Muscle layer of duodenum (tissue), 2 donors: ENCODE results near the gene PIEZO1.

Source experiments
- H3K27ac ChIP-seq: one replicate; pipeline ENCODE4 v1.7.0; 2013; ENCODE audit warnings: mild to moderate bottlenecking, low read length
- H3K27me3 ChIP-seq: one replicate; pipeline ENCODE4 v1.7.0; 2013; ENCODE audit warnings: low read depth, mild to moderate bottlenecking, control low read depth, low read length
- H3K36me3 ChIP-seq, 2 donors: one replicate each; pipeline ENCODE4 v1.7.0; 2013; ENCODE audit warnings: low read length in 2 of 2, control low read depth in 1 of 2, mild to moderate bottlenecking in 1 of 2; ENCODE audit not compliant: insufficient read depth in 2 of 2, control insufficient read depth in 1 of 2
- H3K4me1 ChIP-seq, 2 donors: one replicate each; pipeline ENCODE4 v1.7.0; 2013; ENCODE audit warnings: low read length in 2 of 2, mild to moderate bottlenecking in 2 of 2, control low read depth in 1 of 2, moderate library complexity in 1 of 2; ENCODE audit not compliant: insufficient read depth in 2 of 2, control insufficient read depth in 1 of 2
- H3K4me3 ChIP-seq, 2 donors: one replicate each; pipeline ENCODE4 v1.7.0; 2013; ENCODE audit warnings: low read length in 2 of 2, low read depth in 1 of 2, mild to moderate bottlenecking in 1 of 2
- H3K9me3 ChIP-seq, 2 donors: one replicate each; pipeline ENCODE4 v1.7.0; 2013; ENCODE audit warnings: low read length in 2 of 2, control low read depth in 1 of 2, mild to moderate bottlenecking in 1 of 2; ENCODE audit not compliant: control insufficient read depth in 1 of 2
- donor health status: healthy.

PIEZO1 gene

GRCh38 chr16:88697831-88698615, 87.0 kb downstream of the PIEZO1 start:
- no peaks in the 10 kb centered on the region for H3K27me3 ChIP-seq
- H3K9me3 ChIP-seq: no peaks in the 10 kb centered on the region
- H3K4me3 ChIP-seq: no peak overlapping the region
- peaks cover 0 to 56% of the 10 kb centered on the region in 2 donors for H3K36me3 ChIP-seq
- no peak overlapping the region for H3K27ac ChIP-seq
- peaks cover 0 to 28% of the 10 kb centered on the region in 2 donors for H3K4me1 ChIP-seq

- Histone ChIP-seq H3K27ac (no peak overlapping the region), H3K36me3 (peaks cover 0 to 56% of the 10 kb centered on the region in 2 donors), H3K4me1 (peaks cover under 1 to 23% of the 10 kb centered on the region in 2 donors), H3K9me3 (no peaks in the 10 kb centered on the region), H3K27me3 (no peaks in the 10 kb centered on the region), H3K4me3 (no peak overlapping the region)
Measured at GRCh38 chr16:88697116-88697830, 87.7 kb downstream of the PIEZO1 start.

GRCh38 chr16:88696441-88696840, 88.6 kb downstream of the PIEZO1 start:
- Histone ChIP-seq H3K36me3 (peaks cover 0 to 56% of the 10 kb centered on the region in 2 donors), H3K27ac (no peak overlapping the region)

GRCh38 chr16:88695753-88696152, 89.3 kb downstream of the PIEZO1 start:
- H3K36me3 ChIP-seq: peaks cover 0 to 53% of the 10 kb centered on the region in 2 donors
- H3K4me1 ChIP-seq: peaks cover 2 to 15% of the 10 kb centered on the region in 2 donors
- H3K9me3 ChIP-seq: no peaks in the 10 kb centered on the region
- H3K27ac ChIP-seq: no peak overlapping the region
- H3K4me3 ChIP-seq: no peak overlapping the region
- peaks cover 4% of the 10 kb centered on the region for H3K27me3 ChIP-seq

More at GRCh38 chr16:88696441-88696840, 88.6 kb downstream of the PIEZO1 start:
- Histone ChIP-seq H3K9me3 (no peaks in the 10 kb centered on the region), H3K4me1 (peaks cover 2 to 19% of the 10 kb centered on the region in 2 donors), H3K27me3 (no peaks in the 10 kb centered on the region), H3K4me3 (no peak overlapping the region)

- Histone ChIP-seq H3K27ac (no peak overlapping the region), H3K4me1 (peaks cover 2 to 10% of the 10 kb centered on the region in 2 donors), H3K27me3 (peaks cover 7% of the 10 kb centered on the region), H3K36me3 (peaks cover 0 to 48% of the 10 kb centered on the region in 2 donors), H3K4me3 (no peak overlapping the region), H3K9me3 (no peaks in the 10 kb centered on the region)
Measured at GRCh38 chr16:88695218-88695617, 89.8 kb downstream of the PIEZO1 start.

GRCh38 chr16:88694221-88695087, 90.6 kb downstream of the PIEZO1 start:
- Histone ChIP-seq H3K36me3 (peaks cover 0 to 40% of the 10 kb centered on the region in 2 donors), H3K27ac (no peak overlapping the region), H3K4me3 (no peak overlapping the region), H3K9me3 (no peaks in the 10 kb centered on the region), H3K4me1 (peaks cover 2 to 4% of the 10 kb centered on the region in 2 donors), H3K27me3 (peaks cover 7% of the 10 kb centered on the region)

- H3K9me3 ChIP-seq: no peaks in the 10 kb centered on the region
- peaks cover 2 to 4% of the 10 kb centered on the region in 2 donors for H3K4me1 ChIP-seq
- H3K27ac ChIP-seq: no peak overlapping the region
- no peak overlapping the region for H3K4me3 ChIP-seq
- peaks cover 0 to 32% of the 10 kb centered on the region in 2 donors for H3K36me3 ChIP-seq
- H3K27me3 ChIP-seq: peaks cover 15% of the 10 kb centered on the region
Measured at GRCh38 chr16:88693420-88694177, 91.4 kb downstream of the PIEZO1 start.

- no peak overlapping the region for H3K4me3 ChIP-seq
- peaks cover 0 to 24% of the 10 kb centered on the region in 2 donors for H3K36me3 ChIP-seq
- peaks cover 19% of the 10 kb centered on the region for H3K27me3 ChIP-seq
- H3K4me1 ChIP-seq: peaks cover 2 to 4% of the 10 kb centered on the region in 2 donors
- no peak overlapping the region for H3K27ac ChIP-seq
- H3K9me3 ChIP-seq: no peaks in the 10 kb centered on the region
Measured at GRCh38 chr16:88692861-88693260, 92.2 kb downstream of the PIEZO1 start.

GRCh38 chr16:88691924-88692560, 93.0 kb downstream of the PIEZO1 start:
- H3K27ac ChIP-seq: no peak overlapping the region
- no peak overlapping the region for H3K4me3 ChIP-seq
- peaks cover 19% of the 10 kb centered on the region for H3K27me3 ChIP-seq
- peaks cover 0 to 16% of the 10 kb centered on the region in 2 donors for H3K36me3 ChIP-seq
- H3K9me3 ChIP-seq: no peaks in the 10 kb centered on the region
- peaks cover 2 to 5% of the 10 kb centered on the region in 2 donors for H3K4me1 ChIP-seq

- Histone ChIP-seq H3K4me1 (peaks cover 2 to 12% of the 10 kb centered on the region in 2 donors), H3K27ac (no peak overlapping the region), H3K36me3 (peaks cover 0 to 8% of the 10 kb centered on the region in 2 donors), H3K9me3 (no peaks in the 10 kb centered on the region), H3K4me3 (no peak overlapping the region), H3K27me3 (peaks cover 19% of the 10 kb centered on the region)
Measured at GRCh38 chr16:88691129-88691813, 93.7 kb downstream of the PIEZO1 start.
